ENCODE results near the gene KCNK15. TPM values are rescaled to one million over a fixed set of nuclear protein-coding genes. Genes with fewer than 3 reads are reported as not detected.

The KCNK15 gene
- total and polyA plus RNA-seq, 10 of the 15 experiments (the other 5 are each of a cell fraction or from before 2014, with no cell fraction given), result not detected

DNA sequence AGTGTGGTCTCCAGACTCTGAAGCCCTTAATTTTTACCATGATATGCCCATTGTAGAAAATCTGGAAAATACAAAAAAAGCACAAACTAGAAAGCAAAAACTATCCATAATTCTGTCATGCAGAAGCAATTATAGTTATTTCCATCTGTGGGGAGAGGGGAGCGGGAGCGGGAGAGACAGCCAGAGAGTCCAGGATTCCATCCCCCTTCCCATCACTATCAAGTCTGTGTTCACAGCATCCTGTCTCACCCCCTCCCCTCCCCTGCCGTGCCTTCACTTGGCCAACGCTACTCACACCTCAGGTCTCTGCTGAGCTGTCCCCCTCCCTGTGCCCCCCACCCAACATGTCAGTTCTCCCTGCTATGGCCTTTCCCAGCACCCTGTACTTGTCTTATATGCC lies 50.2 kb downstream of the KCNK15 start (continued):
- TF ChIP-seq, protein P1, sequence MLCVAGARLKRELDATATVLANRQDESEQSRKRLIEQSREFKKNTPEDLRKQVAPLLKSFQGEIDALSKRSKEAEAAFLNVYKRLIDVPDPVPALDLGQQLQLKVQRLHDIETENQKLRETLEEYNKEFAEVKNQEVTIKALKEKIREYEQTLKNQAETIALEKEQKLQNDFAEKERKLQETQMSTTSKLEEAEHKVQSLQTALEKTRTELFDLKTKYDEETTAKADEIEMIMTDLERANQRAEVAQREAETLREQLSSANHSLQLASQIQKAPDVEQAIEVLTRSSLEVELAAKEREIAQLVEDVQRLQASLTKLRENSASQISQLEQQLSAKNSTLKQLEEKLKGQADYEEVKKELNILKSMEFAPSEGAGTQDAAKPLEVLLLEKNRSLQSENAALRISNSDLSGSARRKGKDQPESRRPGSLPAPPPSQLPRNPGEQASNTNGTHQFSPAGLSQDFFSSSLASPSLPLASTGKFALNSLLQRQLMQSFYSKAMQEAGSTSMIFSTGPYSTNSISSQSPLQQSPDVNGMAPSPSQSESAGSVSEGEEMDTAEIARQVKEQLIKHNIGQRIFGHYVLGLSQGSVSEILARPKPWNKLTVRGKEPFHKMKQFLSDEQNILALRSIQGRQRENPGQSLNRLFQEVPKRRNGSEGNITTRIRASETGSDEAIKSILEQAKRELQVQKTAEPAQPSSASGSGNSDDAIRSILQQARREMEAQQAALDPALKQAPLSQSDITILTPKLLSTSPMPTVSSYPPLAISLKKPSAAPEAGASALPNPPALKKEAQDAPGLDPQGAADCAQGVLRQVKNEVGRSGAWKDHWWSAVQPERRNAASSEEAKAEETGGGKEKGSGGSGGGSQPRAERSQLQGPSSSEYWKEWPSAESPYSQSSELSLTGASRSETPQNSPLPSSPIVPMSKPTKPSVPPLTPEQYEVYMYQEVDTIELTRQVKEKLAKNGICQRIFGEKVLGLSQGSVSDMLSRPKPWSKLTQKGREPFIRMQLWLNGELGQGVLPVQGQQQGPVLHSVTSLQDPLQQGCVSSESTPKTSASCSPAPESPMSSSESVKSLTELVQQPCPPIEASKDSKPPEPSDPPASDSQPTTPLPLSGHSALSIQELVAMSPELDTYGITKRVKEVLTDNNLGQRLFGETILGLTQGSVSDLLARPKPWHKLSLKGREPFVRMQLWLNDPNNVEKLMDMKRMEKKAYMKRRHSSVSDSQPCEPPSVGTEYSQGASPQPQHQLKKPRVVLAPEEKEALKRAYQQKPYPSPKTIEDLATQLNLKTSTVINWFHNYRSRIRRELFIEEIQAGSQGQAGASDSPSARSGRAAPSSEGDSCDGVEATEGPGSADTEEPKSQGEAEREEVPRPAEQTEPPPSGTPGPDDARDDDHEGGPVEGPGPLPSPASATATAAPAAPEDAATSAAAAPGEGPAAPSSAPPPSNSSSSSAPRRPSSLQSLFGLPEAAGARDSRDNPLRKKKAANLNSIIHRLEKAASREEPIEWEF (IDR thresholded peaks at IDR 0.05; ENCODE audit: insufficient replicate concordance, low read depth, low read length), result no peak
- TF ChIP-seq ASH2L (IDR thresholded peaks at IDR 0.05; ENCODE audit: borderline replicate concordance, low read depth) (no peak), PAX8 (IDR thresholded peaks at IDR 0.05) (no peak), JUND (IDR thresholded peaks at IDR 0.05; ENCODE audit: low read depth, low read length) (no peak), RELA (IDR thresholded peaks at IDR 0.05; ENCODE audit: borderline replicate concordance, partially characterized antibody) (no peak), NKRF (conservative IDR thresholded peaks at IDR 0.05) (no peak), DPF2 (IDR thresholded peaks at IDR 0.05) (no peak), PKNOX1 (IDR thresholded peaks at IDR 0.05) (no peak)
- TF ChIP-seq, protein P2, sequence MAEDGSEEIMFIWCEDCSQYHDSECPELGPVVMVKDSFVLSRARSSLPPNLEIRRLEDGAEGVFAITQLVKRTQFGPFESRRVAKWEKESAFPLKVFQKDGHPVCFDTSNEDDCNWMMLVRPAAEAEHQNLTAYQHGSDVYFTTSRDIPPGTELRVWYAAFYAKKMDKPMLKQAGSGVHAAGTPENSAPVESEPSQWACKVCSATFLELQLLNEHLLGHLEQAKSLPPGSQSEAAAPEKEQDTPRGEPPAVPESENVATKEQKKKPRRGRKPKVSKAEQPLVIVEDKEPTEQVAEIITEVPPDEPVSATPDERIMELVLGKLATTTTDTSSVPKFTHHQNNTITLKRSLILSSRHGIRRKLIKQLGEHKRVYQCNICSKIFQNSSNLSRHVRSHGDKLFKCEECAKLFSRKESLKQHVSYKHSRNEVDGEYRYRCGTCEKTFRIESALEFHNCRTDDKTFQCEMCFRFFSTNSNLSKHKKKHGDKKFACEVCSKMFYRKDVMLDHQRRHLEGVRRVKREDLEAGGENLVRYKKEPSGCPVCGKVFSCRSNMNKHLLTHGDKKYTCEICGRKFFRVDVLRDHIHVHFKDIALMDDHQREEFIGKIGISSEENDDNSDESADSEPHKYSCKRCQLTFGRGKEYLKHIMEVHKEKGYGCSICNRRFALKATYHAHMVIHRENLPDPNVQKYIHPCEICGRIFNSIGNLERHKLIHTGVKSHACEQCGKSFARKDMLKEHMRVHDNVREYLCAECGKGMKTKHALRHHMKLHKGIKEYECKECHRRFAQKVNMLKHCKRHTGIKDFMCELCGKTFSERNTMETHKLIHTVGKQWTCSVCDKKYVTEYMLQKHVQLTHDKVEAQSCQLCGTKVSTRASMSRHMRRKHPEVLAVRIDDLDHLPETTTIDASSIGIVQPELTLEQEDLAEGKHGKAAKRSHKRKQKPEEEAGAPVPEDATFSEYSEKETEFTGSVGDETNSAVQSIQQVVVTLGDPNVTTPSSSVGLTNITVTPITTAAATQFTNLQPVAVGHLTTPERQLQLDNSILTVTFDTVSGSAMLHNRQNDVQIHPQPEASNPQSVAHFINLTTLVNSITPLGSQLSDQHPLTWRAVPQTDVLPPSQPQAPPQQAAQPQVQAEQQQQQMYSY (CRISPR knock-in tag; IDR thresholded peaks at IDR 0.05), result no peak
- TF ChIP-seq, protein P3, sequence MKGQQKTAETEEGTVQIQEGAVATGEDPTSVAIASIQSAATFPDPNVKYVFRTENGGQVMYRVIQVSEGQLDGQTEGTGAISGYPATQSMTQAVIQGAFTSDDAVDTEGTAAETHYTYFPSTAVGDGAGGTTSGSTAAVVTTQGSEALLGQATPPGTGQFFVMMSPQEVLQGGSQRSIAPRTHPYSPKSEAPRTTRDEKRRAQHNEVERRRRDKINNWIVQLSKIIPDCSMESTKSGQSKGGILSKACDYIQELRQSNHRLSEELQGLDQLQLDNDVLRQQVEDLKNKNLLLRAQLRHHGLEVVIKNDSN (IDR thresholded peaks at IDR 0.05; ENCODE audit: borderline replicate concordance, extremely low read length, insufficient read depth, low read depth, low read length), result no peak
